GM21515 (cell line): ENCODE measurements around the gene CLEC2B.
"Not testable (repeated sequence)": the region's sequence is repeated elsewhere in the genome, so short reads cannot be mapped to it uniquely, and the experiment has no call there.

Experiments used
- ATAC-seq: cut with Tn5 transposase; IDR thresholded peaks from one replicate; pipeline ENCODE4 v1.9.1; 2021; ENCODE audit not compliant: unreplicated experiment

The CLEC2B gene

DNA sequence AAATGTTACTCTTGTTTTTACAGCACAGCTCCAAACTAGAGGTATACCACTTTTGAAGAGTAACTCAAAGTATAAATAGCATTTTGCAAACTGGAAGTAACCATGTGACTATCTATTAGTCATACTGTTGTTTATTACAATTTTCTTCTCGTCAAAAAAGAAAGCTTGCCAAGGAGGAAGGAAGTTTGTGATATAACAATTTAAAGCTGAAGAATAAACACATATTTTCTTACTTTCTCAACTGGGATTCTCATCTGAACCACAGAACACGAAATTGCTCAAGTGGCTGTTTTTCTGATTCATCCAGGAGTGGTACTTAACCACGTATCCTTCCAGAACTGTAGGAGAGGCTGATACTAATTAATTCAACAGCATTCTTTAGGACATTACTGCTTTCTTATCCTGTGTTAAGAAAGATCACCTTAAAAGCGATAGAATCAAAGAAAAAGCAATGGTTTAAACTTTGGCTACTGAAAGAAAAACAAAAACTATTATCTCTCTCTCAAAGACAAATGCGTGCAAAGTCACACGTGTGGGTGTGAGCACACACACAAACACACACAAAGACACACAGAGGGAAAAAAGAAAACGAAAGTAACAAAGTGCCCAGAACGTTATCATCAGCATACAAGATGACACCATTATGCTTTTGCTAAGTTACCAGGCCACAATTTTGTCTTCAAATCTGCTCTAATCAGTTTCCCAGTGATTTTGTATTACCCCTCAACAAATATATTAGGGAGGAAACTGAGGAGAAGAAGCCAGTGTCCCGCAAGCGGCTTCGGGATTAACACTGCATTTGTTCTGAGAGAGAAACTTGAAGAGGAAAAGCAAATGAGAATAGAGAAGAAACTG is at the start of gene CLEC2B:
CLEC2B (minus strand) TSS at position 48 of the 855 bp plus-strand sequence.
- ATAC-seq: no peak

DNA sequence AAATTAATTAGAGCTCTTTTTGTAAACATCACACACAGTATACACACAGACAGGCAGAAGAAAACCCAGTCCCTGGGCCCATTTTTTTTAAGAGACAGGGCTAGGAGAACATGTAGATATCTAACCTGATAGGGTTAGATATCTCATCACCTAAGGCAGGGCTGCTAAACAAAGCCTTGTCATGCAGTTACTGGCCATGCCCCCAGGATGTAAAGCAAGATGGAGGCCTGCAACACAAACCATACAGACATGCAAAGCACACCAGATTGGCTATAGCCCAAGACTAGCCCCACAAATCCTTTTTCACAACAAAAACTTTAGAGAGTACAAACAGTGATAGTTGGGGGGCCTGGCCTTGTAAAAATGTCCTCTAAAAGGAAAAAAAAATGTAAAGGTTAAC is 42.6 kb upstream of the CLEC2B start:
- ATAC-seq: no peak

DNA sequence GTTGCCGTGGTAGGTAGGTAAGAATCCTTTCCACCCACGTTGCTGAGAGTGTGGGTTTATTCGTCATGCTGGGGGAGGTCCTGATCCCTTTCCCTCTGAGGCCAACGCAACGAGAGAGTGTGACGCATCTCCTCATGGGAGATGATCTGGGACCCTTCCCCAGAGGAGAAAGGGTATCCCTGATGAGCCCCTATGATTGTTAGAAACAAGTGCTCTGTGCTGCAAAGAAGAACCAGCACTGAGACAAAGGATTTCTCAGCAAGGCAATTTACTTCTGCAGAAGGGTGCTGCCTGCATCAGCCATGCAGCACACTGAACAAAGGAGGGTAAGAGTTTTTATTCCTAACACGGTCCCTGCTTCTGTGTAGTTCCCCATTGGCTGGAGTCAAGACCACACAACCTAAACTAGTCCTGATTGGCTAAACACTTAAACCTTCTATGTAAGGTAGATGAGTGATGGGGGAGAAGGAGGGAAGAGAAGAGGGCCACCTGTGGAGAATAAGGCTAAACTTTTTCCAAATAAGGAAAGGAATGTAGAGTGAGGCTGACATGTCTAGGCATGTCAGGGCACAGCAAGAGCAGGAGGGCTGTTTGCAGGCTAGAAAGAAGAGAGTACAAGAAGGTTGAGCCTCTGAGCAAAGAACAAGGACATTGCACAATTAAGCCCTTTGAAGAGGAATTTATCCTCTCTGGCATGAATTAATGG is 41.7 kb upstream of the CLEC2B start:
- no peak for ATAC-seq

DNA sequence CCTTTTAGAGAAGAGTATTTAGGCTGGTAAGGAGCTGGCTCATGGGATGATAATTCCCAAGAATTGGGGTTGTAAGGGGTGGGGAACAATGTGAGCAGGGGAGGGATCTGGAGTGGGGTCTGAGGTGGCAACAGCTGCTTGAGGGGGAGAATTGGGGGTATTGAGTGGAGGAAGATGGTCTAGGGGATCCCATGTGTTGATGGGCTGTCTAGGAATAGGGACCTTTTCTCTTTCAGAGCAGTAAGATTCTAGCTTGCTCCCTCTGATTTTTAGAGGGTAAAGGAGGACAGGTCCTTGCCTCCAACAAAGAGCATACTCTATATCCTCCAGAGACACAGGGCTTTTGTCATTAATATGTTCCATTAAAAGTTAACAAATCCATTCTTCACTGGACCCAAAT is 40.6 kb upstream of the CLEC2B start:
- no peak for ATAC-seq

DNA sequence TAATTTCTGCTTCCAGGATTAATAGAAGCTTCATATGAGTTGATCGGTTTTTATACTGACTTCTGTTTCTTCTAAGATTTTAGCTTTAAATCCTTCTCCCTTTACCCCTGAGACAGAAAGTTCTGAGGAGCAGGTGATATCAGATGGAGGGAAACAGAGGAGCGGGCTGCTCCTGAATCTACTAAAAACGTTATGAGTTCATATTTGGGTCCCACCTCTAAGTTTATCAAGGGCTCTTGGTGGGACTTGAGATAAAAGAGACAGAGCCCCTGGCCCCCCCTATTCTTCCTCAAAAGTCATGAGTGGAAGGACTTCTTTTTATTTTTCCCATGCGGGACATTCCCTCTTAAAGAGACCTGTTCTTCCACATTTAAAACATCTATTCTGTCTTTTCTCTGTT is 39.2 kb upstream of the CLEC2B start:
- no peak for ATAC-seq

DNA sequence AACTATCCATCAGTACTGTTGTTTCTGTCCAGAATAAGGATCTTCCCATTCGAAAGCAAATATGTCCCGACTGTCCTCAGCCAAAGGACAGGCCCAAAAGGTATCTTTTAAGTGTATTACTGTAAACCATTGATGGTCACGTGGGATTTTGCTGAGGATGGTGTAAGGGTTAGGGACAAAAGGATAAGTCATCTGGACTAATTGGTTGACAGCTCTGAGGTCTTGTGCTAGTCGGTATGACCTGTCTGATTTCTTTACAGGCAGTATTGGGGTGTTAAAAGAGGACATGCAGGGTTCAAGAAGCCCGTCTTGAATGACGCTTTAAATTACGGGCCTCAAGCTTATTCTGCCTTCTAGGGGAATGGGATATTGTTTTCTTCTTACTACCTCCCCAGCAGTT is 38.6 kb upstream of the CLEC2B start:
- ATAC-seq: no peak

DNA sequence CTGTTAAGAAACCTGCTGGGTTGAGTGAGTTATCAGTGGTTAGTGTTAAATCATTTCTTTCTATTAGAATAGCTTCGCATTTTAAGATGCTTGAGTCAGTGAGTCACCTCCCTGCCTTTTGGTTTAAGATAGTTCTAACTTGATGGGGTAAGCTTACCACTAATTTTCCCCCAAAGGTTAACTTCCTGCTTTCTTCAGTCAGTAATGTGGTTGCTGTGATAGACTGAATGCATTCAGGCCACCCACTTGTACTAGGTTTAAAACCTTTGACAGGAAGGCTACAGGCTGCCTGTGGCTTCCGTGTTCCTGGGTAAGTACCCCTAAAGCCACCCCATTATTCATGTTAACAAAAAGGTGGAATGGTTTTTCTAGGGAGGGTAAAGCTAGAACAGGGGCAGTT is 37.7 kb upstream of the CLEC2B start:
- no peak for ATAC-seq

DNA sequence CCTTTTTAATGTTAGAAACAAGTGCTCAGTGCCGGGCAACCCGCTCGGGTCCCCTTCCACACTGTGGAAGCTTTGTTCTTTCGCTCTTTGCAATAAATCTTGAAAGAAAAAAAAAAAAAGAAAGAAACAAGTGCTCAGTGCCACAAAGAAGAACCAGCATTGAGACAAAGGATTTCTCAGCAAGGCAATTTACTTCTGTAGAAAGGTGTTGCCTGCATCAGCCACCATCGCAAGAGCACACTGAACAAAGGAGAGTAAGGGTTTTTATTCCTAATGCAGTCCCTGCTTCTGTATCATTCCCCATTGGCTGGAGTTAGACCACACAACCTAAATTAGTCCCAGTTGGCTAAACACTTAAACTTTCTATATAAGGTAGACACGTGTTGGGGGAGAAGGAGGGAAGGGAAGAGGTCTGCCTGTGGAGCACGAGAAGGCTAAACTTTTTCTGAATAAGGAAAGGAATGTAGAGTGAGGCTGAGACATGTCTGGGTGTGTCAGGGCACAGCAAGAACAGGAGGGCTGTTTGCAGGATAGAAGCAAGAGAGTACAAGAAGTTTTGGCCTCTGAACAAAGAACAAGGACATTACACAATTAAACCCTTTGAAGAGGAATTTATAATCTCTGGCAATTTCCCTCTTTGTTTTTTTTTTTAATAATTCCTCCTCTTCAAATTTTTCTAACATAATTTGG is 33.5 kb upstream of the CLEC2B start:
- no peak for ATAC-seq

DNA sequence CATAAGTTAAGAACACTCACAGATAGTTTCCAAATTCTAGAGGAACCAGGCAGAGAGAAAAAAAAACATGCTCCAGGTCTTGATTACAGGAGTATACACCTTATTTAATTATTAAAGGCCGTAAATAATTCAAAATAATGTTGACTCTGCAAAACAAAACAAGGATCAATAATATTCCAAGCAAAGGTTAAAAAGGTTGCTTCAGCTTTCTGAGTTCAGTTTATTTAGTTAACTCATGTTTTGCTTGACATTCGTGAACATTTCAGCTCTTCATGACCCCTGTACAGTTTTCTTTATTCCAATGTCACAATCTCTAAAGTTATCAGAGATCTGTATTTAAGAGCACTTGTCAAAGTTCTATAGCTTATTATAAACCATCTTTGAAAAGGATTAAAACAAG is 31.8 kb upstream of the CLEC2B start:
- no peak for ATAC-seq

DNA sequence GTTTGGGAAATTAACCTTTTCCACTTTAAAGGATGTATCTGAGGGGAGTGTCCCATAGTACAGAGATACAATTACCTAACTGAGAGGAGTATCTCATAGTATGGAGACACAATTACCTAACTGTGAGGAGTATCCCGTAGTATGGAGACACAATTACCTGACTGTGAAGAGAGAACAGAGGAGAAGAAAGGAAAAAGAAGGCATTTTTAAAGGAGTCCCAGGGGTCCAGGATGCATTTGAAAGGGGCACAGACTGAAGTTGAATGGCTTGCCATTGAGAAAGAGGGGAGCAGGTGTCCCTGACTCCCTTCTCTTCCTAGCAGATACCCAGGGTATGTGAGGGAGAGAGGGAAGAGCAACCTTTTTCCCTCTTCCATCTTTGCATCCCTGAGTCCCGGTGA is 30.1 kb upstream of the CLEC2B start:
- ATAC-seq: no peak

- ATAC-seq: no peak
Observed at GRCh38 chr12:9897535-9897934, 28.4 kb upstream of the CLEC2B start.

GRCh38 chr12:9895215-9895971 is 26.2 kb upstream of the CLEC2B start:
- no peak for ATAC-seq

- ATAC-seq: no peak
Observed at GRCh38 chr12:9888665-9889273, 19.6 kb upstream of the CLEC2B start.

DNA sequence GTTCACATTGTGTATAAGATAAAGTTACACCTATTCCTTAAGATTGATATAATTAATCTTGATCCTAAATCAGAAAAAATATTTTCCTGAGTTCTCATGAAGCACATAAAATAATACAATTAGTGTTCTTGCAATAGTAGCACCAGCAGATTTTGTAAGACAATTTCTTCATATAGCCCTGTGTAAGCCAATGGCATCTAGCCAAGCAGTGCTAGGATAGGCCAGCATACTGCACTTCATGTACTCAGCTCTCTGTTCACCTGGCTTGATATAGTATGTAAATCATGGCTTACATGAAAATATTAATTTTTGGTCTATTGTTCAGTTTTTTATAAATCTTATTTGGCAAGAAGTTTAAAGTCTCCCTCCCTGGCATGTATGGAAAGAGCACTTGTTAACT is 14.0 kb upstream of the CLEC2B start:
- ATAC-seq: no peak

DNA sequence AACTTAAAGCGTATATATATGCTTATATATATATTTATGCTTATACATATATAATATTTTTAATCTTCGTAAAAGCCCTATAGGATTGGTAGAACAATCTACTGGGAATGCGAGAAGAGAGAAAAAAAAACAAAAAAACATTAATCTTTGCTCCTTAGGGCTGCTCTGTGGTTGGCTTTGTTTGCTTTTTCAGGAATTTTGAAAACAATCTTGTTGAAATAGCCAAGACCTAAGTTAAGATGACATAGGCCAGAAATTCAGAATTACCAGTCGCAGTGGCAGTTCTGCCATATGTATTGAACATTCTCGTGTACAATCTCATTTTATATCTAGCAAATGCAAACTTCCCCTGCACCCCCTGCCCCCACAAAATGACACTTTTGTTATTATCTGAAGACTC is 12.8 kb upstream of the CLEC2B start:
- no peak for ATAC-seq

GRCh38 chr12:9881246-9881645 is 12.1 kb upstream of the CLEC2B start, which contains the start of gene KLRF2:
TSS of gene KLRF2 (plus strand) at chr12:9881489. CDS start at chr12:9881596, 107 bp downstream.
- no peak for ATAC-seq

- no peak for ATAC-seq
Observed at GRCh38 chr12:9880532-9881078, 11.5 kb upstream of the CLEC2B start.

DNA sequence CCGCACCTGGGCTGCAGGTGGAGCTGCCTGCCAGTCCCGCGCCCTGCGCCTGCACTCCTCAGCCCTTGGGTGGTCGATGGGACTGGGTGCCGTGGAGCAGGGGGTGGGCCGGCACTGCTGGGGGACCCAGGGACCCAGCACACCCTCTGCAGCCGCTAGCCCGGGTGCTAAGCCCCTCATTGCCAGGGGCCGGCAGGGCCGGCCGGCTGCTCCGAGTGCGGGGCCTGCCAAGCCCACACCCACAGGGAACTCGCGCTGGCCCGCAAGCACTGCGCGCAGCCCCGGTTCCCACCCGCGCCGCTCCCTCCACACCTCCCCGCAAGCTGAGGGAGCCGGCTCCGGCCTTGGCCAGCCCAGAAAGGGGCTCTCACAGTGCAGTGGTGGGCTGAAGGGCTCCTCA is 7.0 kb upstream of the CLEC2B start:
- not testable (repeated sequence) for ATAC-seq

- ATAC-seq: no peak
Observed at GRCh38 chr12:9872742-9873141, 3.6 kb upstream of the CLEC2B start.

DNA sequence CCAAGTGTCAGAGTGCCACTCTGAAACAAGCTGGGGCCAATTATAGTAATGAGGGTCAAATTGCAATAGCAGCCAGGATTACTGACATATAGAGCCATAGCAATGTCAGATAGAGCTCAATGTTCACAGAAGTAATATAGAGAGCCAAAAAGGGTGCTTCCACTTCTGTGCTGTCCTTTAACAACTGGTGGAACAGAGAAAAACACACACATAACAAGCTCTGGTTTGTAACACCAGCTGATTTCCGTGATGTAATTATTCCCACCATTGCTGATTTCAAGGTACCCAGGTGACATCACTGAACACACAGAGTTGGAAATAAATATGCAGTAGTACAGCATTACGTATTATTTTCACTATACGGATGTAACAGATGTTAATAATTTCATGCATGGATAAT is 3.0 kb upstream of the CLEC2B start:
- ATAC-seq: no peak
